GM12872 (cell line): ENCODE measurements around the gene MYH15.

Source experiments
- TF ChIP-seq, protein P1 (sequence below): IDR thresholded peaks from 3 replicates; pipeline ENCODE4 v1.5.1; 2011; ENCODE audit warnings: low read depth, mild to moderate bottlenecking, low read length, moderate library complexity; ENCODE audit not compliant: insufficient read depth

The MYH15 gene

DNA sequence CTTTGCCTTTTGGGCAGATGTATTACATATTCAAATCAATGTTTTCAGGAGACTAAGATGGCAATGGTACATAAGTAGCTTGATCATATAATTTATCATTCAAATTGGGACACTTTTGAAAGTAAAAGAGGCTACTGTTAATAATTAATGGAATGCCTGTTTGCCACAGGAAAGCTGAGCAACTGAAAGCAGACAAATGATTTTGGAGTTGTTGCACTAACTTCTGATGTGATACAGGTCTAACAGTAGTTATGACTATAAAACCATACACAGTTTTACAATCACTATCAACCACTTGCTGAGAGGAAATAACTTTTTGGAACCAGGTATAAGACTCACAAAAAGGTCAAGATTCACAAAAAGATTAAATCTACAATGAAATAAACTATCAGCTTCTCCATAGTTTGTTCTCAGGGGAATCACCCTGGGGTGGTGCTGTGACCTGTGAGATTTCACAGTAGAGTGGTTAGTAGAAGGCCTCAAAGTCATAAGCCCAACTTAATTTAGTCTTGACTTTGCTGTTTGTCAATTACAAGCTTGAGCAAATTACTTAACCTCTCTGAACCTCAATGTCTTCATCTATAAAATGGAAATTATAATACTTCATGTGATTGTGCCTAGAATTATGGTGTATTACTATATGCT lies 171.4 kb downstream of the MYH15 start:
- TF ChIP-seq, protein P1, sequence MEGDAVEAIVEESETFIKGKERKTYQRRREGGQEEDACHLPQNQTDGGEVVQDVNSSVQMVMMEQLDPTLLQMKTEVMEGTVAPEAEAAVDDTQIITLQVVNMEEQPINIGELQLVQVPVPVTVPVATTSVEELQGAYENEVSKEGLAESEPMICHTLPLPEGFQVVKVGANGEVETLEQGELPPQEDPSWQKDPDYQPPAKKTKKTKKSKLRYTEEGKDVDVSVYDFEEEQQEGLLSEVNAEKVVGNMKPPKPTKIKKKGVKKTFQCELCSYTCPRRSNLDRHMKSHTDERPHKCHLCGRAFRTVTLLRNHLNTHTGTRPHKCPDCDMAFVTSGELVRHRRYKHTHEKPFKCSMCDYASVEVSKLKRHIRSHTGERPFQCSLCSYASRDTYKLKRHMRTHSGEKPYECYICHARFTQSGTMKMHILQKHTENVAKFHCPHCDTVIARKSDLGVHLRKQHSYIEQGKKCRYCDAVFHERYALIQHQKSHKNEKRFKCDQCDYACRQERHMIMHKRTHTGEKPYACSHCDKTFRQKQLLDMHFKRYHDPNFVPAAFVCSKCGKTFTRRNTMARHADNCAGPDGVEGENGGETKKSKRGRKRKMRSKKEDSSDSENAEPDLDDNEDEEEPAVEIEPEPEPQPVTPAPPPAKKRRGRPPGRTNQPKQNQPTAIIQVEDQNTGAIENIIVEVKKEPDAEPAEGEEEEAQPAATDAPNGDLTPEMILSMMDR: no peak

DNA sequence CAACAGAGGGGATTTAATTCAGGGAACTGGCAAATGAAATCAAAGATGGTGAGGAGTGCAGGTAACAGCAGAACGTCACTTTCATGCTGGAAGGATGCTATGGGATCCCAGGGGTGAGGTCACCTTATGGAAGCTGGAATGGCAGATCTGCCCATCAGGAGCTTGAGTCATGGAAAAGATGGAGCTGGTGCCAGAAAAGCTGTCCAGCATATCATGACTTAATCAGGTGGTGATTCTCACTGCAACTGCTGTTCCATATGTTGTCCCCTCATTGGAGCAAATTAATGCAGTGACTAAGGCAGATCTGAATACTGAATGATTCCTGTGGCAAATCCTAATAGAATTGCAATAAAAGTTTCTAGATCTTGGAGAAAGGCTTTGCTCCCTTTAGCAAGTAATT lies 175.7 kb downstream of the MYH15 start:
- TF ChIP-seq, protein P1: no peak

DNA sequence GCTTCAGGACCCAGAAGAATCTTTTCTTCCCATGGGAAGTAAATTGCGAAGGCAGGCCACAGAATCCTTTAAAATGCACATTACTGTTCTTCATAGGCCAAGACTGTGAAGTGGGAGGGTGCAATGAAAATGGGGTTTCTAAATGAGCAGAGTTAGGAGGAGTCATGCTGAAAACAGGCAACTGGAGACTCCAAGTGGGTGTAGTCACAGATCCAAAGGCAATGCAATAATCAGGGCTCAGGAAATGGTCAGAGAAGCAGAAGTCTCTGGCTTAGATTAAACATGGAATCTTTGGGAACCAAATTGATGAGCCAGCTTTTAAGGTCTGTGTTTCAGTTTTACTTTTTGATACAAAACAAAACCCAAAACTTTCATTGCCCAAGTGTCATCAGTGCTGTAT lies 176.4 kb downstream of the MYH15 start:
- TF ChIP-seq, protein P1: no peak

GRCh38 chr3:108331792-108332191 lies 178.6 kb downstream of the MYH15 start:
- TF ChIP-seq, protein P1: no peak
